AML-193 (cell line): ENCODE measurements around the gene RNF212.
A peak's percentile ranks its signal among the peaks of the same experiment; 100 is the strongest.
"Not testable (repeated sequence)": the region's sequence is repeated elsewhere in the genome, so short reads cannot be mapped to it uniquely, and the experiment has no call there.

Source experiments
- DNase-seq, 2 experiments: peaks; one replicate each; lab custom pipeline; 2025; lab: John Stamatoyannopoulos, UW

Gene RNF212

GRCh38 chr4:1113311-1114009 is at the start of gene RNF212:
Gene RNF212 (minus strand): TSS chr4:1113564. CDS start chr4:1113464, 100 bp downstream.
- no peak for DNase-seq

- no peak for DNase-seq
Observed at GRCh38 chr4:1160351-1160750, 47.0 kb upstream of the RNF212 start.

GRCh38 chr4:1156069-1156468 is 42.7 kb upstream of the RNF212 start:
- no peak for DNase-seq

- no peak for DNase-seq
Observed at GRCh38 chr4:1155314-1155713, 42.0 kb upstream of the RNF212 start.

- DNase-seq, result no peak
Observed at GRCh38 chr4:1154523-1155182, 41.3 kb upstream of the RNF212 start.

- DNase-seq, result no peak
Observed at GRCh38 chr4:1154126-1154522, 40.8 kb upstream of the RNF212 start.

GRCh38 chr4:1153567-1154090 is 40.3 kb upstream of the RNF212 start:
- no peak for DNase-seq

- no peak for DNase-seq
Observed at GRCh38 chr4:1152290-1152689, 38.9 kb upstream of the RNF212 start.

GRCh38 chr4:1151541-1151940 is 38.2 kb upstream of the RNF212 start:
- no peak for DNase-seq

GRCh38 chr4:1150875-1151274 is 37.5 kb upstream of the RNF212 start:
- no peak for DNase-seq

- no peak for DNase-seq
Observed at GRCh38 chr4:1139860-1140259, 26.5 kb upstream of the RNF212 start.

GRCh38 chr4:1137850-1138249 is 24.5 kb upstream of the RNF212 start:
- DNase-seq, result peak; percentile 71 to 85

GRCh38 chr4:1137063-1137776 is 23.9 kb upstream of the RNF212 start:
- peak; percentile 66 to 69 for DNase-seq

- DNase-seq, result peak; percentile 4 to 12
Observed at GRCh38 chr4:1136048-1136447, 22.7 kb upstream of the RNF212 start.

- no peak for DNase-seq
Observed at GRCh38 chr4:1133033-1133432, 19.7 kb upstream of the RNF212 start.

- DNase-seq, result peak; percentile 65 to 72
Observed at GRCh38 chr4:1130316-1131186, 17.2 kb upstream of the RNF212 start.

- no peak for DNase-seq
Observed at GRCh38 chr4:1126506-1126905, 13.1 kb upstream of the RNF212 start.

- DNase-seq, result not testable (repeated sequence)
Observed at GRCh38 chr4:1125466-1125865, 12.1 kb upstream of the RNF212 start.

- no peak for DNase-seq
Observed at GRCh38 chr4:1124818-1125217, 11.5 kb upstream of the RNF212 start.

GRCh38 chr4:1122505-1122904 is 9.1 kb upstream of the RNF212 start:
- DNase-seq, result no peak

GRCh38 chr4:1116838-1117237 is 3.5 kb upstream of the RNF212 start:
- DNase-seq, result peak in 1 of 2 experiments; percentile 4
